PC-9 (cell line): ENCODE measurements around the gene AATF. TPM values are rescaled to one million over a fixed set of nuclear protein-coding genes. Genes with fewer than 3 reads are reported as not detected.

Experiments used
- BruUV-seq: library from RNA; stranded (reverse); fragments of 400-500 nt; replicated peaks from 2 replicates; lab custom pipeline; 2021; lab: Mats Ljungman, UMichigan
- CTCF ChIA-PET: fragments of 300-600 bp; sonication (Branson Sonifier 250); formaldehyde crosslinking; loops from one replicate; lab custom pipeline; 2022; ENCODE audit warnings: antibody characterized with exemption; lab: Charles Lee
- POLR2A ChIA-PET: fragments of 300-600 bp; sonication (Branson Sonifier 250); formaldehyde crosslinking; loops from one replicate; lab custom pipeline; 2022; ENCODE audit warnings: antibody characterized with exemption; ENCODE audit not compliant: unreplicated experiment; lab: Charles Lee
- DNase-seq, 2 experiments: peaks; one replicate each; pipeline versions ENCODE4 v3.0.0 to v3.0.0-alpha.2; 2015 to 2022; ENCODE audit warnings: mixed read lengths in 1 of 2
- H2AFZ ChIP-seq: fragments of 200-600 bp; sonication (generic); 2 replicates; pipeline ENCODE4 v1.8.1; 2017; ENCODE audit warnings: antibody characterized with exemption
- H3F3A ChIP-seq: fragments of 200-600 bp; sonication (generic); 2 replicates; pipeline ENCODE4 v1.8.1; 2017; ENCODE audit warnings: antibody characterized with exemption, mild to moderate bottlenecking, low read depth; ENCODE audit not compliant: insufficient read depth
- H3K27ac ChIP-seq: fragments of 200-600 bp; sonication (generic); 2 replicates; pipeline ENCODE4 v1.6.1; 2016; ENCODE audit warnings: mixed run types
- H3K27me3 ChIP-seq: fragments of 200-600 bp; sonication (generic); 2 replicates; pipeline ENCODE4 v1.6.1; 2016; ENCODE audit warnings: low read depth, mixed run types; ENCODE audit not compliant: insufficient read depth
- H3K36me3 ChIP-seq: fragments of 200-600 bp; sonication (generic); 2 replicates; pipeline ENCODE4 v1.6.1; 2016; ENCODE audit warnings: low read depth, mixed run types
- H3K4me1 ChIP-seq: fragments of 200-600 bp; sonication (generic); replicated peaks from 2 replicates; pipeline ENCODE4 v1.6.1; 2016; ENCODE audit warnings: mixed run types; ENCODE audit not compliant: insufficient read depth
- H3K4me2 ChIP-seq: fragments of 200-600 bp; sonication (generic); 2 replicates; pipeline ENCODE4 v1.6.1; 2017; ENCODE audit warnings: mixed run types
- H3K4me3 ChIP-seq: fragments of 200-600 bp; sonication (generic); 2 replicates; pipeline ENCODE4 v1.6.1; 2016; ENCODE audit warnings: mixed run types
- H3K79me2 ChIP-seq: fragments of 200-600 bp; sonication (generic); 2 replicates; pipeline ENCODE4 v1.6.1; 2017; ENCODE audit warnings: low read depth, mixed run types
- H3K9me2 ChIP-seq: fragments of 200-600 bp; sonication (generic); 2 replicates; pipeline ENCODE4 v1.8.1; 2017; ENCODE audit warnings: mild to moderate bottlenecking; ENCODE audit not compliant: insufficient read depth
- H3K9me3 ChIP-seq: fragments of 200-600 bp; sonication (generic); 2 replicates; pipeline ENCODE4 v1.8.1; 2016; ENCODE audit warnings: low read depth; ENCODE audit not compliant: insufficient read depth
- H4K20me1 ChIP-seq: fragments of 200-600 bp; sonication (generic); 2 replicates; pipeline ENCODE4 v1.8.1; 2017; ENCODE audit not compliant: insufficient read depth
- CTCF ChIP-seq: fragments of 200-600 bp; sonication (generic); conservative IDR thresholded peaks from 2 replicates; pipeline ENCODE4 v1.6.1; 2017; ENCODE audit warnings: mixed run types, antibody characterized with exemption, mild to moderate bottlenecking, moderate library complexity
- EZH2 ChIP-seq: fragments of 200-600 bp; sonication (generic); IDR thresholded peaks from 2 replicates; pipeline ENCODE4 v1.8.0; 2017; ENCODE audit warnings: antibody characterized with exemption, low read depth
- intact Hi-C: fragments of 100-400 bp; cut with micrococcal nuclease; formaldehyde crosslinking; loops from one replicate; pipeline ENCODE4 v1.10.0; 2022; ENCODE audit not compliant: unreplicated experiment
- total RNA-seq: library from RNA; stranded (reverse); gene quantifications from 2 replicates; pipeline ENCODE4 v1.2.3, GENCODE V29; 2021

The AATF gene
- total RNA-seq, 1 experiment from 2014 or later, result 71.4 TPM

DNA sequence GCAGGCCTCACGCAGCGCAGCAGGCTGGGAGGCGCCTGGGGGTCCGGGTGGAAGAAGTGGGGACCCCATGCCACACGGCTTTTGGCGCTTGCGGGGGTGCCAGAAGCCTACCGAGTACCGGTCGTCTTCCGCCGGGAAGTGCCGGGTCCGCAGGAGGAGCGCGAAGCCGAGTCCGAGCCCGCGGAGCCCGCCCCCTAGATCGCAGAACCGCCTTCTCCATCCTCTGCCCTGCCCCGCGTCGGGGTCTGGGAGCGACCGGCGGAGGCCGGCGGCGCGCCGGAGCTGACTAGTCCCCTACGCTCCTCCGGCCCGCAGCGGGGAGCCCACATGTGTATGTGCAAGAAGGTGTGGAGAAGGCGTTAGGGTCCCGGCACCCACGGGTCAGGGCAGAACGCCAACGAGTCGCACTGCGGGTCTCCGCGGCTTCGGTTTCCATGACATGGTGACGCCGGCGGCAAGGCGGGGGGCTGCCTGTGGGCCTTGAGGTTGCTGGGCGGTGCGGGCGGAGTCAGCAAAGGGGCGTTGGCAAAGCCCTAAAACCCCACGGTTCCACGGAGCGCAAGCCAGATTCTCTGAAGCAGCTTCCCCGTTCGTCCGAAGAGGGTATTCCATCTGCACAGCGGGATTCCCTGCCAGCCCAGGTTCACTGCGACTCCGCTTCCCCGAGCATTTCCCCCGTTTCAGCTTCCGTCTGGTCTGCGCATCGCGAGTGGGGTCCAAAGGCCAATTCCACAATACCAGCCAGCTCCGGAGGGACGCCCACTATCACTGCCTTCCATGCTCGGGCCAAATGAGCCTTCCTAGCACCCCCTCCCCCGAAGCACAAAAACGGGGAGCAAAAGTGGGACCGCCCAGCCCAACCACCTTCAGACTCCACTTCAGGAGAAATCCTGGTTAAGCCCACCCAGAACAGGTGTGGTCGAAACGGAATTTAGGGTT is 13.8 kb upstream of the AATF start:
- ChIA-PET CTCF (no interaction called here), POLR2A (no interaction called here)
- Histone ChIP-seq H3K79me2 (peaks cover 73% of the 10 kb centered on the region), H3K4me1 (peaks cover 14% of the 10 kb centered on the region), H4K20me1 (no peaks in the 10 kb centered on the region), H3K9me2 (no peaks in the 10 kb centered on the region), H3K36me3 (0 out of 2 replicates have a peak, but pooled peaks cover 4% of the 10 kb centered on the region), H3K4me2 (peak overlapping the region; percentile 93), H3K27ac (peak overlapping the region; percentile 50), H2AFZ (peak overlapping the region; percentile 84), H3K27me3 (no peaks in the 10 kb centered on the region), H3K4me3 (peak overlapping the region; percentile 82), H3K9me3 (no peaks in the 10 kb centered on the region), H3F3A (no peaks in the 10 kb centered on the region)
- DNase-seq, result no peak
- no peak for TF ChIP-seq CTCF
- TF ChIP-seq EZH2, result no peak
- intact Hi-C loops, result no loop called here
- TSS peak; percentile 47 for BruUV-seq

DNA sequence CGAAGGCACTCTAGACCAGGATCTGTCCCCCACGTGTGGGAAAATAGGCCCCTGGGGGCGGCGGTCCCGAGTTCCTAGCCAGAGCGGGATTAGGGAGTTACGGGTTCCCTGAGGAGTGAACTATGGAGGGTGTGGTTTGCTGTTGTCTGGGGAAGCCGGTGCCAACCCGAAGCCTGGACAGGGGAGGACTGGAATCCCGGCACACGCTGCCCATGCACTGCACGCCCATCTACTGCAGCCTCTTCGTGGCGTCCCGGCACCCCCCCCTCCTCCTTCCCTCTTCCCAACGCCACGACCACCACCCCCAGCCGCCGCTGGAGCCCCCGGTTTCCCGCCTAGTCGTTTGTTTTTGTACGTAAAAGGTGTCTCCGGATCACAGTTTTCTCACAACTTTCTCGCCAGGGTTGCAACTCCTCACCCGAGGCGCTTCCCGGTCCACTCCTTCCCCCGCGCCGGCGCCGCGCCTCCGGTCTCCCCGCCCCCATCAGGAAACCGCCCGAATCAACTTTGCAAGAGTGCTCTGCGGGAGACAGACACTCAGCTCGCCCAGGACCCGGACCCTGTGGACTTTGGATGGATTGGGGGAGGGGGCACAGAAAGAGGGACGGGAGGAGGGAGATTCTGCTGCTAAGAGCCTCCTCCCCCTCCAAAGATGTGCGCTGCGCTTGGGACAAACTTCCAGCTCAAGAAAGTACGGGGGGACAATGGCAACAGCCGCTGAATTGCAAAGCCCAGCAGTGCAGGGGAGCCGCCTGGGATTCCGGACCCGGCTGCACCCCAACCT is 12.9 kb upstream of the AATF start:
- peak; percentile 52 to 58 for DNase-seq

More for the DNA sequence above, 12.9 kb upstream of the AATF start:
- POLR2A ChIA-PET, result interaction anchor here (0.6 to 0.7 kb wide), 2 partner anchors 13 to 18 kb away, joined by 3 to 4 read pairs; partner anchors contain the start of gene AATF
- Histone ChIP-seq H3K36me3 (0 out of 2 replicates have a peak, but pooled peaks cover 4% of the 10 kb centered on the region), H3K4me2 (peak overlapping the region; percentile 93), H4K20me1 (no peaks in the 10 kb centered on the region), H2AFZ (peak overlapping the region; percentile 84), H3K4me3 (peak overlapping the region; percentile 82), H3K4me1 (peaks cover 14% of the 10 kb centered on the region), H3K27me3 (no peaks in the 10 kb centered on the region), H3F3A (no peaks in the 10 kb centered on the region), H3K9me3 (no peaks in the 10 kb centered on the region), H3K27ac (peak overlapping the region; percentile 50), H3K79me2 (peaks cover 80% of the 10 kb centered on the region), H3K9me2 (no peaks in the 10 kb centered on the region)
- intact Hi-C loops, result loop anchor here (1.0 to 2.0 kb wide), 2 partner anchors 15 to 85 kb away; no protein-coding TSS in a partner anchor
- BruUV-seq, result no TSS peak
- TF ChIP-seq EZH2 (no peak), CTCF (no peak)
- CTCF ChIA-PET, result interaction anchor here (0.6 kb wide), 1 partner anchor 132 kb away, joined by 4 read pairs; no protein-coding TSS in a partner anchor
